Nephron (organoid): ENCODE data around the gene SELE.
"Not testable (repeated sequence)": the region's sequence is repeated elsewhere in the genome, so short reads cannot be mapped to it uniquely, and the experiment has no call there.

Source experiments
- H3K27ac Mint-ChIP-seq, 3 experiments: 2 replicates each; pipeline ENCODE4 v1.8.0; 2020; ENCODE audit warnings: mixed read lengths in 3 of 3, mild to moderate bottlenecking in 2 of 3, moderate library complexity in 1 of 3
- H3K27me3 Mint-ChIP-seq: 2 replicates; pipeline ENCODE4 v1.8.0; 2021; ENCODE audit warnings: low read depth, mild to moderate bottlenecking, moderate library complexity, mixed read lengths
- H3K36me3 Mint-ChIP-seq: 2 replicates; pipeline ENCODE4 v1.8.0; 2020; ENCODE audit warnings: low read depth, mixed read lengths
- H3K4me1 Mint-ChIP-seq: 2 replicates; pipeline ENCODE4 v1.8.0; 2020; ENCODE audit warnings: mixed read lengths
- H3K4me3 Mint-ChIP-seq, 3 experiments: 2 replicates each; pipeline ENCODE4 v1.8.0; 2020; ENCODE audit warnings: mild to moderate bottlenecking in 3 of 3, mixed read lengths in 3 of 3, moderate library complexity in 2 of 3
- H3K9me3 Mint-ChIP-seq: 2 replicates; pipeline ENCODE4 v1.8.0; 2020; ENCODE audit warnings: mixed read lengths
- TF ChIP-seq, protein P1 (sequence below), 3 experiments: fragments of 200-600 bp; sonication (generic); IDR thresholded peaks; one replicate each; pipeline ENCODE4 v1.5.0; 2021; ENCODE audit warnings: antibody characterized with exemption in 3 of 3; ENCODE audit not compliant: unreplicated experiment in 3 of 3

The SELE gene

DNA sequence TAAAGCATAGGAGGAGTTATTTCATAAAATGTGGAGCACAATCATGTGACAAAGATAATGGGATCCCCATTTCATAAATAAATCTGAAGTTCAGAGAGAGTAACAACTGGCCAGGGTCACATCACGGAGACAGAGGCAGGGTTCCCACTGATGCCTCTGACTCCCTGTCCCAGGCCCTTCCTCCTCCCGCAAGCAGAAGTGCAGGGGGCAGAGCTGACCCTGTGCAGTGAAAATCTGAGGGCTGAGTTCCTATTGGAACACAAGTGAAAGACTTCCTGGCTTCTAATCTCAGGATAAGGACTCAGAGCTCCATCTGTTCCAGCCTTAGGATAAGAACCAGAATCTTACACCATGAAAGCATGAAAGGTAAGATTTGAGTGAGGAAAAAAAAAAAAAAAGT lies 44.5 kb downstream of the SELE start:
- Mint-ChIP-seq H3K4me3 (no peak overlapping the region), H3K27ac (no peak overlapping the region), H3K4me1 (no peaks in the 10 kb centered on the region), H3K9me3 (no peaks in the 10 kb centered on the region), H3K36me3 (no peaks in the 10 kb centered on the region), H3K27me3 (no peaks in the 10 kb centered on the region)
- TF ChIP-seq, protein P1, sequence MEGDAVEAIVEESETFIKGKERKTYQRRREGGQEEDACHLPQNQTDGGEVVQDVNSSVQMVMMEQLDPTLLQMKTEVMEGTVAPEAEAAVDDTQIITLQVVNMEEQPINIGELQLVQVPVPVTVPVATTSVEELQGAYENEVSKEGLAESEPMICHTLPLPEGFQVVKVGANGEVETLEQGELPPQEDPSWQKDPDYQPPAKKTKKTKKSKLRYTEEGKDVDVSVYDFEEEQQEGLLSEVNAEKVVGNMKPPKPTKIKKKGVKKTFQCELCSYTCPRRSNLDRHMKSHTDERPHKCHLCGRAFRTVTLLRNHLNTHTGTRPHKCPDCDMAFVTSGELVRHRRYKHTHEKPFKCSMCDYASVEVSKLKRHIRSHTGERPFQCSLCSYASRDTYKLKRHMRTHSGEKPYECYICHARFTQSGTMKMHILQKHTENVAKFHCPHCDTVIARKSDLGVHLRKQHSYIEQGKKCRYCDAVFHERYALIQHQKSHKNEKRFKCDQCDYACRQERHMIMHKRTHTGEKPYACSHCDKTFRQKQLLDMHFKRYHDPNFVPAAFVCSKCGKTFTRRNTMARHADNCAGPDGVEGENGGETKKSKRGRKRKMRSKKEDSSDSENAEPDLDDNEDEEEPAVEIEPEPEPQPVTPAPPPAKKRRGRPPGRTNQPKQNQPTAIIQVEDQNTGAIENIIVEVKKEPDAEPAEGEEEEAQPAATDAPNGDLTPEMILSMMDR (IDR thresholded peaks at IDR 0.05; ENCODE audit: unreplicated experiment in 3 of 3): no peak

DNA sequence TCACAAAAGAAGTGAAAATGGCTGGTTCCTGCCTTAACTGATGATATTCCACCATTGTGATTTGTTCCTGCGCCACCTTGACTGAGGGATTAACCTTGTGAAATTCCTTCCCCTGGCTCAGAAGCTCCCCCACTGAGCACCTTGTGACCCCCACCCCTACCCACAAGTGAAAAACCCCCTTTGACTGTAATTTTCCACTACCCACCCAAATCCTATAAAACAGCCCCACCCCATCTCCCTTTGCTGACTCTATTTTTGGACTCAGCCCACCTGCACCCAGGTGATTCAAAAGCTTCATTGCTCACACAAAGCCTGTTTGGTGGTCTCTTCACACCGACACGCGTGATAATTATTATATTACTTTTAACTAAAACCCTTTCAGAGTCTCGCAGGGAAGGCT lies 45.5 kb downstream of the SELE start:
- not testable (repeated sequence) for H3K4me1 Mint-ChIP-seq, H3K4me3 Mint-ChIP-seq, H3K27ac Mint-ChIP-seq, H3K27me3 Mint-ChIP-seq, H3K9me3 Mint-ChIP-seq, H3K36me3 Mint-ChIP-seq

- H3K4me3 Mint-ChIP-seq: no peak overlapping the region
- no peaks in the 10 kb centered on the region for H3K9me3 Mint-ChIP-seq
- no peak overlapping the region for H3K27ac Mint-ChIP-seq
- no peaks in the 10 kb centered on the region for H3K36me3 Mint-ChIP-seq
- TF ChIP-seq, protein P1 (IDR thresholded peaks at IDR 0.05; ENCODE audit: unreplicated experiment in 3 of 3): no peak
- no peaks in the 10 kb centered on the region for H3K4me1 Mint-ChIP-seq
- no peaks in the 10 kb centered on the region for H3K27me3 Mint-ChIP-seq
Observed at GRCh38 chr1:169683661-169684060, 50.2 kb downstream of the SELE start.

- not testable (repeated sequence) for H3K4me1 Mint-ChIP-seq, H3K9me3 Mint-ChIP-seq, H3K27ac Mint-ChIP-seq, H3K4me3 Mint-ChIP-seq, H3K36me3 Mint-ChIP-seq, H3K27me3 Mint-ChIP-seq
Observed at GRCh38 chr1:169683168-169683567, 50.7 kb downstream of the SELE start.

DNA sequence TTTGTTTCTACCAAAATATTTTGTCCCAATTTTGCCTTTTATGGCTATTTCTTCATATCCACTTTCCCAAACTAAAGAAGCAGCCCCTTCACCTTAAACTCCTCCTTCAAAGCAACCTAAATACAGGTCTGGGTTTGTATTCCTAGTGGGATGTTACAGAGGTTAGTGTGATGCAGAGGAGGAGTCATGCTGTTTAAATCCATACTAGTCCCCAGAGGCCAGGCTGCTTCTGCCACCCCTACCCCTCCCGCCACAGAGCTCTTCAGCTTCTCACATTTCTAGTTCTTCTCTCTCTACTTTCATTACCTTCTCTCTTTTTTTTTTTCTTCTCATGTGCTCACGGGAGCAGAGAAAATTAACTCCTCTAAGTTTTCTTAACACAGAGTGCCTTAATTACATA lies 51.8 kb downstream of the SELE start:
- Mint-ChIP-seq H3K27ac (no peak overlapping the region), H3K9me3 (no peaks in the 10 kb centered on the region)

GRCh38 chr1:169681140-169681539 lies 52.7 kb downstream of the SELE start:
- Mint-ChIP-seq H3K27me3 (no peaks in the 10 kb centered on the region), H3K4me1 (no peaks in the 10 kb centered on the region), H3K4me3 (no peak overlapping the region), H3K27ac (no peak overlapping the region), H3K9me3 (no peaks in the 10 kb centered on the region), H3K36me3 (no peaks in the 10 kb centered on the region)
- TF ChIP-seq, protein P1 (IDR thresholded peaks at IDR 0.05; ENCODE audit: unreplicated experiment in 3 of 3): no peak

More for the DNA sequence above, 51.8 kb downstream of the SELE start:
- Mint-ChIP-seq H3K27me3 (no peaks in the 10 kb centered on the region), H3K36me3 (no peaks in the 10 kb centered on the region), H3K4me3 (no peak overlapping the region), H3K4me1 (no peaks in the 10 kb centered on the region)
- TF ChIP-seq, protein P1 (IDR thresholded peaks at IDR 0.05; ENCODE audit: unreplicated experiment in 3 of 3): no peak

- TF ChIP-seq, protein P1 (IDR thresholded peaks at IDR 0.05; ENCODE audit: unreplicated experiment in 3 of 3): no peak
- H3K27me3 Mint-ChIP-seq: no peaks in the 10 kb centered on the region
- H3K9me3 Mint-ChIP-seq: no peaks in the 10 kb centered on the region
- H3K4me3 Mint-ChIP-seq: no peak overlapping the region
- H3K27ac Mint-ChIP-seq: no peak overlapping the region
- no peaks in the 10 kb centered on the region for H3K36me3 Mint-ChIP-seq
- H3K4me1 Mint-ChIP-seq: no peaks in the 10 kb centered on the region
Observed at GRCh38 chr1:169680377-169681019, 53.4 kb downstream of the SELE start.
